Raji (cell line): ENCODE results near the gene FKBP8.

ENCODE experiments used
- POLR2A ChIP-seq: IDR thresholded peaks from 2 replicates; pipeline ENCODE4 v1.6.1; 2011; ENCODE audit warnings: low read depth, low read length, control low read depth; ENCODE audit not compliant: insufficient read depth

The FKBP8 gene

GRCh38 chr19:18501832-18502231, 41.5 kb downstream of the FKBP8 start:
- no peak for TF ChIP-seq POLR2A

- no peak for TF ChIP-seq POLR2A
Observed at GRCh38 chr19:18501351-18501750, 42.0 kb downstream of the FKBP8 start.

GRCh38 chr19:18500799-18501198, 42.6 kb downstream of the FKBP8 start:
- no peak for TF ChIP-seq POLR2A

- TF ChIP-seq POLR2A, result no peak
Observed at GRCh38 chr19:18500376-18500775, 43.0 kb downstream of the FKBP8 start.

- no peak for TF ChIP-seq POLR2A
Observed at GRCh38 chr19:18499055-18499775, 44.2 kb downstream of the FKBP8 start.

GRCh38 chr19:18496980-18497256, 46.5 kb downstream of the FKBP8 start:
- TF ChIP-seq POLR2A, result no peak

- no peak for TF ChIP-seq POLR2A
Observed at GRCh38 chr19:18496167-18496979, 47.0 kb downstream of the FKBP8 start.

- TF ChIP-seq POLR2A, result no peak
Observed at GRCh38 chr19:18495204-18495911, 48.0 kb downstream of the FKBP8 start.

GRCh38 chr19:18494267-18494607, 49.1 kb downstream of the FKBP8 start:
- no peak for TF ChIP-seq POLR2A

GRCh38 chr19:18493440-18494266, 49.7 kb downstream of the FKBP8 start:
- TF ChIP-seq POLR2A, result no peak

- TF ChIP-seq POLR2A, result no peak
Observed at GRCh38 chr19:18491995-18492953, 51.1 kb downstream of the FKBP8 start.

- no peak for TF ChIP-seq POLR2A
Observed at GRCh38 chr19:18490728-18491127, 52.6 kb downstream of the FKBP8 start.

- no peak for TF ChIP-seq POLR2A
Observed at GRCh38 chr19:18489627-18490184, 53.7 kb downstream of the FKBP8 start.
